GM19463 (cell line): ENCODE measurements around the gene TMEM200A.
A peak's percentile ranks its signal among the peaks of the same experiment; 100 is the strongest.
"Not testable (repeated sequence)": the region's sequence is repeated elsewhere in the genome, so short reads cannot be mapped to it uniquely, and the experiment has no call there.

Experiments
- ATAC-seq: cut with Tn5 transposase; IDR thresholded peaks from one replicate; pipeline ENCODE4 v1.9.1; 2021; ENCODE audit warnings: mild to moderate bottlenecking, moderate library complexity; ENCODE audit not compliant: unreplicated experiment

TMEM200A gene

GRCh38 chr6:130365166-130366106 is at the start of gene TMEM200A:
TSS of gene TMEM200A (plus strand) at chr6:130366017. CDS start at chr6:130440423, 74,406 bp downstream.
- peak; percentile 60 for ATAC-seq

DNA sequence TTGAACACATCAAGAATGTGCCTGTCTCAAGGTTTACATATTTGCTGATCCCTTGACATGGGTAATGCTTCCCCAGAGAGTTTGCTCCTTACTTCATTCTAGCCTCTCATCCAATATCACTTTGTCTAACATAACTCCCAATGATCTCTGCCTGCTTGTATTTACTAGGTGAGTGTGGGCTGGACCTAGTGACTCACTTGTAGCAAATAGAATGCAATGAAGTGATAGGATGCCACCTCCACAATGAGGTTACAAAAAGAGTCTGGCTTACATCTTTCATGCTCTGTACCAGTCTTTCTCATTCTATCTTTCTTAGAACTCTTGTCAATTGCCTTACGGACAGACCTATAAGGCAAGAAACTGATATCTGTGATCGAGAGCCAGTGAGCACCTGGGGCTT is 44.9 kb upstream of the TMEM200A start:
- no peak for ATAC-seq

DNA sequence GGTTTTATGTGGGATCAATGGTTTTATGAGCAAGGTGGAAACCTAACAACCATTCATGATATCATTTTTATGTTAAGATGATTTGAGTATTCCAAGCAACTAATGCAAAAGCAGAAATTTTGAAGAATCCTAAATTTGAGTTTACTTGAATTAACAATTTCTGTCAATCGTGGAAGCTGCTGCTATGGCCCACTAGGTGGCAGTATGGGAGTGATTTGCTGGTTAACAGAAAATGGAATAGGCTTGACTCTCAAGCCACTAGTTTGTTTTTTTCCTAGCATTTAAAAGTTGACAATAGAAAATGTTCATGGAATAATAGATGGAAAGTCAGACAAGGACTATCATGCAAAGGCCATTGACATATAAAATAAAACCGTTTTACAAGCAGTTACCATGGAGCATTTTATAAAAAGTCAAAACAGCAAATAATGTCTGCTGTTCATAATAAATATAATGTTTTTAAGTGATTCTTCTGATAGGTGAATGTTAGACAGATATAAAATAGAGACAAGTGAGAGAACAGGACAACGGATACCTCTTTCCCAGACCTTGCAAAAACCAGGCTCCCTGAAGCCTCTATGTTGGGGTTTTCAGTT is 43.0 kb upstream of the TMEM200A start:
- no peak for ATAC-seq

DNA sequence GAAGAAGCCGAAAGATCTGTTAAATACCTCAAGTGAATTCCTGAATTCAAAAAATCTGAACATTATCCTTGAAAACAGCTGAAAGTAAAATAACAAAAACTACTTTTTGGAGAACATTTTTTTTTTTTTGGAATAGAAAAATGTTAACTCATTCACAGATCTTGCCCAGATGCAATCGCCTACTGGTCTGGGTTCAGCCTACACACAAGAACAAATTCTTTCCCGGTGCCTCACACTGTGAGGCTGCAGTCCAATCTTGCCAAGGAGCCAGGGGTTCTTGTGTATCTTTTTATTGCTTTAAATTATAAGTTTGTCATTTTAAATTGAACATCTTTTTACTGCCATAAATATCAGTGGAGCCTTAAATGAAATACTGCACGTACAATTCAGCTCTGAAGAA is 41.2 kb upstream of the TMEM200A start:
- no peak for ATAC-seq

DNA sequence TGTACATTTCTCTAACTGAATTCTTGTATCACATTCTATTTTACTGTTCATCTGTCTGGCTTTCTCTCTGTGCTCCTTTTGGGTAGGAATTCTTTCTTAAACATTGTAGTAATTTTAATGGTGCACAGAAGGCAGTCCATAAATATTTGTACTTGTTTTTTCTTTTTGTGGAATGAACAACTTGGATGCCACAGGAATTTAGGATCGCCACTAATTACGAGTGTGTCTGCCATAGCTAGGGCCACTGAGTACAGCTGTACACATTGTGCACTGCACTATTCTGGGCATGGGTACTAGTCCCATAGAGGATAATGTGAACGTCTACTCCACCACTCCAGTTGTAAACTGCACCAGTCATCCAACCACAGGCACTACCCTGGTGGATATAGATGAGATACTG is 39.3 kb upstream of the TMEM200A start:
- no peak for ATAC-seq

GRCh38 chr6:130337534-130337933 is 28.3 kb upstream of the TMEM200A start:
- no peak for ATAC-seq

DNA sequence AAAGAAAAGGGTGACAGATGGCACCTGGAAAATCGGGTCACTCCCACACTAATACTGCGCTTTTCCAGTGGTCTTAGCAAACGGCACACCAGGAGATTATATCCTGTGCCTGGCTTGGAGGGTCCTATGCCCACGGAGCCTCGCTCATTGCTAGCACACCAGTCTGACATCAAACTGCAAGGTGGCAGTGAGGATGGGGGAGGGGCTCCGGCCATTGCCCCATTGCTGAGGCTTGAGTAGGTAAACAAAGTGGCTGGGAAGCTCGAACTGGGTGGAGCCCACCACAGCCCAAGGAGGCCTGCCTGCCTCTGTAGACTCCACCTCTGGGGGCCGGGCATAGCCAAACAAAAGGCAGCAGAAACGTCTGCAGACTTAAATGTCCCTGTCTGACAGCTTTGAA is 19.5 kb upstream of the TMEM200A start:
- ATAC-seq = not testable (repeated sequence)

- ATAC-seq = no peak
These were observed 11.5 kb upstream of the TMEM200A start for GRCh38 chr6:130354322-130354721.

DNA sequence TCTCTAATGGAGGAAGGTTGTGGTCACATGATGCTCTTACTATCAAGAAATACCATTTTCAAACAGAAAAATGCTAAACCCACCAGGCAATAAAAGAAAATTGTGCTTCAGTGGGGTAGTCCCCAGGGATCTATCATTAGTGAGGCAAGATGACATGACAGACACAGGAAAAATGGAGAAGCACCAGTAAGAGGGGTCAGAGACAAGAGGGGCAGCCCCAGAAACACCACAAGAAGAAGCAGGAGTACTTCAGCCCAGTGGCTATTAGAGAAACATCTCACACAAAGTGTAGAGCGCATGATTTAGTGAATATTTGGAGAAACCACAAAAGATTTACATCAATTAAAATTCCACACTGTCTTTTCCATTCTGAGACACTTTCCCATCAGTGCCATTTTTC is 10.2 kb upstream of the TMEM200A start:
- ATAC-seq = no peak

DNA sequence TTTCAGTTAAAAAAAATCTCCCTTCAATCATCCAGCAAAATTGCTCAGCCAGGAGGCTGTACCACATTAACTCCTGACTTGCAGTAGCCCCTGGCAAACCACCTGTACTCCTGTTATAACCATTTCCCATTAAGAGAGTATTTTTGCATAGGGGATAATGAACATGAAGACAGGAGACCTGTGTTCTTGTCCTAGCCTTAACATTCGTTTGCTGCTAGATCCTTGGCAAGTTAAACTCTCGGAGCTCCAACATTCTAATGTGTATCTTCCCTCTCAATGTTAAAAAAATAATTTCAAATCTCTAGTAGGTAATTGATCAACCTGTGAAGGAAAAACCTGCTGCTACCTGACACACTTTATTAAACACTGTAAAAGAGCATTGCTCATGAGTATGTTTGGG is 8.4 kb upstream of the TMEM200A start:
- no peak for ATAC-seq

GRCh38 chr6:130359736-130360135 is 6.1 kb upstream of the TMEM200A start:
- ATAC-seq = no peak

GRCh38 chr6:130362128-130362527 is 3.7 kb upstream of the TMEM200A start:
- ATAC-seq = no peak

DNA sequence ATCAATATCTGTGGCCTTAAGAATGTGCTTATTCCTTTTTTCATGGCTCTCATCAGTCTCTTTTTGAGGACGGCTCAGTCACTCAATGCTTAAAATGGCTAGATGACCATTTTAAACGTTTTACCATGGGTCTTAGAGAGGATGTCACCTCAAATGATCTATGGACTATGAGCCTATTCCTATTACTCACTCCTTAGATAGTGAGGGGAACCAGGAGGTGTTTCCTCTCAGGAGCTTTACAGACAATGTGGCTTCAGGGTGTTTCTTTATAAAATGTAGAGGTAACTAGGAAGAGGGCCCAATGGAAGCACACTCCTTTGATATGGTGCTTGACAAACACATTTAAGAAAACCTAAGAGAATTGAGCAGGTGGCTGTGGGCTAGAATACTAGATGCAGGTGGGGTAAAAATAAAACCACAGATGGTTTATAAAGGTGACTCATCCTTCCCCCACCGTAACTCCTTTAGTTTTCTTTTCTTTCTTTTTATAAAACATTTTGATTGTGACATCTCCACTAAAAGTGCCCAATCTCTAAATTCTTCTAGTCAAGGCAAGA is 1.5 kb upstream of the TMEM200A start:
- no peak for ATAC-seq

DNA sequence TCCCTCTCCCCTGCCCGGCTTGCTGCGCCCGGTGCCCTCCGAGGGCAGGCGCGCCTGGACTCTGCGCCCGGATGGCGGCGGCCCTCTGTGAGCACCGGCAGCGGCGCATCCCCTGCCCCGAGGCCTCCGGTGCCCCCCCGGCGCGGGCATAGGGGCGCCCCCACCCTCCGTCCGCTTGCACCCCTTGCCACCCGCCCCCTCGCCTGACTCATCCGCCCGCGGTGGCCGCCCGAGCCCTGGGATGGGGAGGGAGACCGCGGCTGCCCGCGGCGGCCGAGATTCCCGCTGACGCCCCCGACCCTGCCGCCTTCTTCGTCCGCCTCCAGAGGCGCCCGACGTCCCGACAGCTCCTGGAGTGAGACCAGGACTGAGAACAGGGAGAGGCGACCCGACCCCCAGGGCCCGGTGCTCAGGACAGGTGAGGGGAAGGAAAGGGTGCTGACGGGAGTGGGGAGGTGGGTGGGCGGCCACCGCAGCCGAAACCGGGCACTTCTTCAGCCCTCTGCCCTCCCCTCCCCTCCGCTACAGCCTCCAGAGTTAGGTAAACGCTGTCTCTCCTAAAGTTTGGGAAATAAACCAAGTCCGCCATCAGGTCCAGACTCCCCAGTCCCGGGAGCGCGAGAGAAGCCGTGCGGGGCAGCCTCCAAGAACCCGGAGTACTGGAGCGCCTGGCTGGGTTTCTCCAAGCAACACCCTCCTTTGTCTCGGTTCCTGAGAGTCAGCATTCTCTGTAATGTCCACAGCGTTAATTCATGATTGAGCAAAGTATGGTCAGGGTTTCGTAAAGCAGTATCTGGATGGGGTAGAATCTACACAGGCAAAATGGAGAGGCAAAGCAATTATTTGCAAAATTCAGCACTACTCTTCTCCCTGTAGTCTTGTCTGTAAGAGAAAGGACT is 539 bp downstream of the TMEM200A start:
- ATAC-seq = peak; percentile 21

GRCh38 chr6:130367767-130368166 is 1.9 kb downstream of the TMEM200A start:
- no peak for ATAC-seq

GRCh38 chr6:130368576-130368975 is 2.8 kb downstream of the TMEM200A start:
- ATAC-seq = no peak

GRCh38 chr6:130369831-130370230 is 4.0 kb downstream of the TMEM200A start:
- no peak for ATAC-seq

DNA sequence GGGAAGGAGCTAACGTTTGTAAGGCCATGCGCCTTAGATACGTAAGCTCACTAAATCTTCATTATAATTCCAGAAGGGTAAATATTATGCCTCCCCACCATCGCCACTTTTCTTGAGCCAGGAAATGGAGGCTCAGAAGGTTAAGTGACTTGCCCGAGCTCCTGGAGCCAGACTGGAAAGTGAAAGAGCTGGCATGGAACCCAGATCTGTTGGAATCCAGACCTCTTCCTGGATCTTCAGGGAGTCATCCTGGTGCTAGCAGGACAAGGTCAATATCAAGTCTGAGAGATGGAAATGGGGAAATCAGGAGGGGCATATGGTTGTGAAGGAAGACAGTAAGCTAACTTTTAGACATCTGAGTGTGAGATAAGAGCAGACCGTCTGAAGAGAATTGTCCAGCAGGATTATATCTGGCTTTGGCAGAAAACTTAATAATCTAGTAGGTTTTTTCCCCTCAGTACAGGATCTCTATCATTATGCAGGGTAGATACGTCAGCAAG is 6.2 kb downstream of the TMEM200A start:
- no peak for ATAC-seq

DNA sequence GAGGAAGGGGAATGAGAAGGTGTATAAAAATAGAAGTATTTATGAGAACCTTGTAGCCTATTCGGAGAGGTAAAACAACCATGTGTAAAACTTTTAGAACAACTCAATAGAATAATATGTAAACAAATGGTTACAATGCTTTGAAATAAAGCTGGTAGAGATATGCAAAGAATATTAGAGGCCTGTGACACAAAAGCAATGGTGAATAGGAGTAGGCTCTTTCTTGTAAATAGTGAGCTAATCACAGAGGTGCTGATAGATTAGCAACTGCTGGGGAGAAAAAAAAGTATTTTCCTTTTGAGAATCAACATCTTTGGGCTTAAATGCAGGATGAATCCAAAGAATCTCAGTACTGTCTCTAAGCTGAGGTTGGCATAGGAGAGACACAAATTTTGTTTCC is 7.0 kb downstream of the TMEM200A start:
- no peak for ATAC-seq

GRCh38 chr6:130373992-130374391 is 8.2 kb downstream of the TMEM200A start:
- ATAC-seq = no peak

DNA sequence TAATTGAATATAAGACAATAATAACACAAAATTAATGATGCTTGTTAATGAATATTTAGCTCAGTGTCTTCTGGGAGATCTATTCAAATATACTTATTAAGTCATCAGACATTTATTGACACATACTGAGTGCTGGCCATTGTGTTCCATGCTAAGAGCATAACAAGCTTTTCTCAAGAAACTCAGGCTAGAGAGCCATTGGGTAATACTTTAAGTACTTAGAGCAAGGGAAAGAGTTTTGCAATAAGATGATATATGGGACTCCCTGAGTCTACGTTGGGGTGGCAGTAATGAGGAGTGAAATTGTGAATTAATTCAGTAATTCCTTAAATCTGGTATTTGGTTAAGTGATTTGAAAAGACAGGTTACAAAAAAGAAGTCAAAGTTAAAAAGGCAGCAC is 11.1 kb downstream of the TMEM200A start:
- ATAC-seq = no peak
